Thyroid gland (tissue), 4 donors: Measurements from ENCODE around the gene CNKSR2. TPM values are rescaled to one million over a fixed set of nuclear protein-coding genes. Genes with fewer than 3 reads are reported as not detected.

ENCODE experiments used
- DNase-seq, 2 donors: peaks; one replicate each; pipeline ENCODE4 v3.0.0-alpha.2; 2019
- H3K27ac ChIP-seq, 3 donors: fragments of 200-600 bp; sonication (generic); 1 replicate in 2 of 3; 2 replicates in 1 of 3; pipeline ENCODE4 v1.5.1; 2016 to 2019; ENCODE audit warnings: mild to moderate bottlenecking in 1 of 3, moderate library complexity in 1 of 3
- H3K27me3 ChIP-seq: fragments of 200-600 bp; sonication (generic); one replicate; pipeline ENCODE4 v1.5.1; 2019
- H3K36me3 ChIP-seq, 2 donors: fragments of 200-600 bp; sonication (generic); one replicate each; pipeline ENCODE4 v1.5.1; 2016 to 2019
- H3K4me1 ChIP-seq, 2 donors: fragments of 200-600 bp; sonication (generic); one replicate each; pipeline ENCODE4 v1.5.1; 2017 to 2019
- H3K4me3 ChIP-seq, 3 donors: fragments of 200-600 bp; sonication (generic); replicated peaks in 1 of 3; 1 replicate in 2 of 3; 2 replicates in 1 of 3; pipeline ENCODE4 v1.5.1; 2016; ENCODE audit warnings: mild to moderate bottlenecking in 1 of 3
- H3K9me3 ChIP-seq: fragments of 200-600 bp; sonication (generic); one replicate; pipeline ENCODE4 v1.5.1; 2017
- POLR2A ChIP-seq, 2 donors: fragments of 450-650 bp; IDR thresholded peaks; one replicate each; pipeline ENCODE4 v1.6.1; 2017; ENCODE audit warnings: antibody characterized with exemption in 2 of 2, mild to moderate bottlenecking in 2 of 2, moderate library complexity in 1 of 2
- WGBS, 2 donors: methylation state at CpG; one replicate each; pipeline ENCODE4 v1.1.5; 2017; 5-methylcytosine and 5-hydroxymethylcytosine counted together
- intact Hi-C: fragments of 100-400 bp; cut with DNase I; formaldehyde crosslinking; loops from one replicate; pipeline ENCODE4 v1.15.1; 2023
- total RNA-seq, 4 donors: library from RNA; depleted of rRNA; stranded (reverse); fragments of >200 nt; gene quantifications; one replicate each; pipeline ENCODE4 v1.2.3, GENCODE V29; 2016
- TF ChIP-seq, protein P1 (sequence below), 6 experiments: fragments of 200-600 bp in 3 of 6; fragments of 450-650 bp in 3 of 6; sonication (generic) in 3 of 6; IDR thresholded peaks; one replicate each; pipeline ENCODE4 v1.5.1; 2016 to 2019; ENCODE audit warnings: antibody characterized with exemption in 6 of 6, mild to moderate bottlenecking in 2 of 6, inconsistent platforms in 1 of 6, moderate library complexity in 1 of 6

The CNKSR2 gene
- total RNA-seq, 4 donors from 2014 or later, result 4.2 to 10.9 (median 7.3) TPM

DNA sequence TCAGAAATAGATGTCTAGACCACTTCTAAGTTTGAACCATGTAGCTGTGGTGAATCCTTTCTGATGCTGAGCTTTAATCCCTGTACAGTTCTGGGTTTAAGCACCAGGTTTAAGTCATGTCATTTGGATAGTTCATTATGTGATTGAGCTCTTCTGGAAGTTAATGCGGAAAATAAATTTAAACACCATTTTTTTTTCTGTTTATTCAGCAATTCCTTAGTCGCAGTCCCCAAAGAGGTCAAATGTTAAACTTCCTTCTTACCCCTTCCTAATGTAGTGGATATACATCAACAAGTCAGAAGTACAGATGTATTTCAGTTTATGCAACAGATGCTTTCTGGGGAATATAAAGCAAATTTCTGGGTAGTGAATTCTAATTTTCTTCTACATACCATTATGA is 52.9 kb downstream of the CNKSR2 start:
- Histone ChIP-seq H3K4me3 (no peak overlapping the region), H3K9me3 (no peaks in the 10 kb centered on the region), H3K27me3 (no peaks in the 10 kb centered on the region), H3K36me3 (no peaks in the 10 kb centered on the region), H3K27ac (no peak overlapping the region), H3K4me1 (no peaks in the 10 kb centered on the region)
- intact Hi-C loops, result no loop called here
- 89% methylated on average over 2 of the region's 2 CpGs for WGBS, 2 donors
- TF ChIP-seq, protein P1, sequence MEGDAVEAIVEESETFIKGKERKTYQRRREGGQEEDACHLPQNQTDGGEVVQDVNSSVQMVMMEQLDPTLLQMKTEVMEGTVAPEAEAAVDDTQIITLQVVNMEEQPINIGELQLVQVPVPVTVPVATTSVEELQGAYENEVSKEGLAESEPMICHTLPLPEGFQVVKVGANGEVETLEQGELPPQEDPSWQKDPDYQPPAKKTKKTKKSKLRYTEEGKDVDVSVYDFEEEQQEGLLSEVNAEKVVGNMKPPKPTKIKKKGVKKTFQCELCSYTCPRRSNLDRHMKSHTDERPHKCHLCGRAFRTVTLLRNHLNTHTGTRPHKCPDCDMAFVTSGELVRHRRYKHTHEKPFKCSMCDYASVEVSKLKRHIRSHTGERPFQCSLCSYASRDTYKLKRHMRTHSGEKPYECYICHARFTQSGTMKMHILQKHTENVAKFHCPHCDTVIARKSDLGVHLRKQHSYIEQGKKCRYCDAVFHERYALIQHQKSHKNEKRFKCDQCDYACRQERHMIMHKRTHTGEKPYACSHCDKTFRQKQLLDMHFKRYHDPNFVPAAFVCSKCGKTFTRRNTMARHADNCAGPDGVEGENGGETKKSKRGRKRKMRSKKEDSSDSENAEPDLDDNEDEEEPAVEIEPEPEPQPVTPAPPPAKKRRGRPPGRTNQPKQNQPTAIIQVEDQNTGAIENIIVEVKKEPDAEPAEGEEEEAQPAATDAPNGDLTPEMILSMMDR (IDR thresholded peaks at IDR 0.05), result no peak
- TF ChIP-seq POLR2A (IDR thresholded peaks at IDR 0.05), result no peak
- DNase-seq, result no peak

DNA sequence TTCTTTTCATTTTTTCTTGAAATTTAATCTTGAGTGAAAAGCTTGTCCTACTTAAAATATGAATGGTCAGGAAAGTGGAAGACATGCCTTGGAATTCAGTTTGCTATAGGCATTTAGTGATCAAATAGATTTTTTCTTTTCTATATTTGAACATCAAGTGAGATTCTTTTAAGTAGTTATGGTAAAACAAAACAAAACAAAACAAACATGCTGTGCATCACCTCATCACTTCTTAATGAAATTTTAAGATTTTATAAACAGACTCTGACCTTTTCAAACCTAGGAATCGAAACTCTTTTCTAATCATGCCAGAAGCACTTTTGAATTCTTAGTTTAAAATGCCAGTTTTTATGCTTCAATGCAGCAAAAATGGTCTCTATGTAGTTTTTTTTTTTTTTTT is 62.8 kb downstream of the CNKSR2 start:
- H3K4me1 ChIP-seq, result no peaks in the 10 kb centered on the region
- DNase-seq, result no peak
- no peaks in the 10 kb centered on the region for H3K36me3 ChIP-seq
- no peaks in the 10 kb centered on the region for H3K9me3 ChIP-seq
- TF ChIP-seq, protein P1 (IDR thresholded peaks at IDR 0.05), result no peak
- no peak for TF ChIP-seq POLR2A (IDR thresholded peaks at IDR 0.05)
- intact Hi-C loops, result no loop called here
- no peak overlapping the region for H3K27ac ChIP-seq
- H3K27me3 ChIP-seq, result no peaks in the 10 kb centered on the region
- H3K4me3 ChIP-seq, result no peak overlapping the region
- WGBS, 2 donors, result 71 to 81% methylated on average over 1 of the region's 1 CpG

DNA sequence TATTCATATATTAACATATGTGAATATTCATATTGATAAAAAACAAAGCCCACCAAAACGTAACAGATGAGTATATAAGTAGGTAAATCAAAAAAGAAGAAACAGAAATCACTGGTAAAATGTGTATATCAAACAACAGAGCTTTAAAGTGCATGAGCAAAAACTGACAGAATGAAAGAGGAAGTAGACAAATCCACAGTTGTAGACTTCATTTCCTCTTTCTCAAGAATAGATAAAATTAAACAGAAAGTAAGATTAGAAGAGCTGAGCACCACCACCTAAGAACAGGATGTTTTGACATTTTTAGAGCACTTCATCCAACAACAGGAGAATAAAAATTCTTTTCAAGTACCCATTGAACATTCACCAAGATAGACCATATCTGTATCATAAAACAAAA is 64.6 kb downstream of the CNKSR2 start:
- Histone ChIP-seq H3K9me3 (no peaks in the 10 kb centered on the region), H3K36me3 (no peaks in the 10 kb centered on the region), H3K27ac (no peak overlapping the region), H3K4me3 (no peak overlapping the region), H3K27me3 (no peaks in the 10 kb centered on the region), H3K4me1 (no peaks in the 10 kb centered on the region)
- DNase-seq, result no peak
- intact Hi-C loops, result no loop called here
- no peak for TF ChIP-seq POLR2A (IDR thresholded peaks at IDR 0.05)
- TF ChIP-seq, protein P1 (IDR thresholded peaks at IDR 0.05), result no peak
- WGBS, 2 donors, result 70 to 85% methylated on average over 1 of the region's 1 CpG

DNA sequence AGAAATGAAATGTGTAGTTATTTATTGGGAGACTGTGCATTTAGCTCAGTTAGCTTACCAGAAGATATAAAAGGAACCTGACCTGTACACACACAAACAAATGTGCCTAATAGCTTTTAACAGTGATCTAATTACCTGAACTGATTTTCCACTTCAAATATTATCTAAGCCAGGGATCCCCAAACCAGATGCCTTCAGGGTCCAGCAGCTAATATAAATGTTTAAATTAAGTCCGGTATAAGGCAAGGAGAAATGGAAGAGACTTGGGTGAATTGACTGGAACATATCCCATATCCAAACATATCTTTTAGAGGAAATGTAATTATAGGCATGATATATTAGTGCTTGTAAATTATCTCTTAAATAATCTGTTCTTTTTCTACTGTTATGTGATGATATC is 66.7 kb downstream of the CNKSR2 start:
- Histone ChIP-seq H3K4me3 (no peak overlapping the region), H3K36me3 (no peaks in the 10 kb centered on the region), H3K4me1 (no peaks in the 10 kb centered on the region), H3K27ac (no peak overlapping the region), H3K27me3 (no peaks in the 10 kb centered on the region), H3K9me3 (no peaks in the 10 kb centered on the region)
- WGBS, 2 donors, result 74 to 91% methylated on average over 1 of the region's 1 CpG
- DNase-seq, result no peak
- TF ChIP-seq, protein P1 (IDR thresholded peaks at IDR 0.05), result no peak
- no peak for TF ChIP-seq POLR2A (IDR thresholded peaks at IDR 0.05)
- intact Hi-C loops, result no loop called here

DNA sequence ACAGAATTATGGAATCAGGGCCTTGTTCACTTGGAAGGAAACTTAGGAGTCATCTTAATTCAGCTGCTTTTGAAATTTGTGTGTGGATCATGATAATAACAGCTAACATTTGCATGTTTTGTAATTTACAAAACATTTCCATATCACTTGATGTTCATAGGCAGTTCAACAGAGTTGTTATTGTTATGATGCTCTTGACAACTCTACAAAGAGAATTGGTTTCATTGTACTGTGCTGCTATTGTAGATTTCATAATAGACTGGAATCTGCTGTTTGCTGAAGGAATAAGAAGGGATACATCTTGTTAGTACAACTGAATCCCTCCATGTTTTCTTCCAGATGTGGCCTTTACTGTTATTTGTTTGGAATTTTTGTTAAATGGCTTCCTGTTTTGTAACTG is 83.5 kb downstream of the CNKSR2 start:
- Histone ChIP-seq H3K4me1 (no peaks in the 10 kb centered on the region), H3K36me3 (no peaks in the 10 kb centered on the region), H3K4me3 (no peak overlapping the region), H3K27me3 (no peaks in the 10 kb centered on the region), H3K9me3 (no peaks in the 10 kb centered on the region), H3K27ac (no peak overlapping the region)
- TF ChIP-seq, protein P1 (IDR thresholded peaks at IDR 0.05), result no peak
- TF ChIP-seq POLR2A (IDR thresholded peaks at IDR 0.05), result no peak
- DNase-seq, result no peak
- intact Hi-C loops, result no loop called here
